ENCODE measurements around the gene IGF2BP1. TPM values are rescaled to one million over a fixed set of nuclear protein-coding genes. Genes with fewer than 3 reads are reported as not detected.
A peak's percentile ranks its signal among the peaks of the same experiment; 100 is the strongest.

IGF2BP1 gene
- total RNA-seq, 1 experiment from 2014 or later: 434 TPM

DNA sequence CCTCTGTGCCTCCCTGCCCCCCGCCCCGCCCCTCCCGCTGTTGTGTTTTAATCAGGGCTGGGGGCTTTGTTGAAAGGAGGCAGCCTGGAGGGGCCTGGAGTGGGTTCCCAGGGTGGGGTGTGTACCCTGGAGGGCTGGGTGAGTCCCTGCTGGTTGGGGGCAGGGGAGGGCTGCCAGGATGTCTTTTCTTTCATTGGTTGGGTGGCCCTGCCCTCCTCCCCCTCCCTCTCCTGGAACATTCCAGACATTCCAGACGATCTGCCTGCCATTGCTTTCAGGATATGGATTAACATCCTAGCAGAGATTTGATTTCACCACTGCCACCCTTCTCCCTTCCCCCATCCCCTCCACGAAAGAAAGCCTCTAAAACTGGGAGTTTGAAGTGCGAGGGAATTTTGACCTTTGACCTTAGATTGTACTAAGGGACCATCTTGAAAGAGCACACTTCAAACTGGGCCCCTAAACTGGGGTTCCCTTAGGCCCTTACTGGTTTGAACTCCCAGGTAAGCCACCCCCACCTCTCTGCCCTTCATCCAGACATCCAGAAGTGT lies 25.3 kb downstream of the IGF2BP1 start:
- Mint-ChIP-seq H3K27me3 (ENCODE audit: low read depth) (no peaks in the 10 kb centered on the region), H3K4me1 (peaks cover 60 to 70% of the 10 kb centered on the region in 2 experiments), H3K4me3 (peak overlapping the region; percentile 46 to 66), H3K27ac (peak overlapping the region; percentile 96 to 99 (median 98)), H3K36me3 (ENCODE audit: insufficient read depth in 1 of 3, low read depth in 3 of 3) (peaks cover 43 to 56% (median 52%) of the 10 kb centered on the region in 3 experiments), H3K9me3 (no peaks in the 10 kb centered on the region)
- Histone ChIP-seq H2BK12ac (ENCODE audit: insufficient read length, low read depth, low read length) (no peak overlapping the region), H3K4me1 (ENCODE audit: insufficient read depth, low read length) (peaks cover 44% of the 10 kb centered on the region), H4K20me1 (ENCODE audit: control insufficient read depth, insufficient read depth, insufficient read length) (no peaks in the 10 kb centered on the region), H2BK120ac (ENCODE audit: low read depth, low read length, poor library complexity, severe bottlenecking) (no peak overlapping the region), H3K9ac (ENCODE audit: extremely low read depth, insufficient read length, low read length) (no peak overlapping the region), H2BK15ac (ENCODE audit: low read depth, low read length) (no peak overlapping the region), H2BK20ac (ENCODE audit: low read depth, low read length, poor library complexity, severe bottlenecking) (peak overlapping the region; percentile 83), H2AK5ac (ENCODE audit: insufficient read length, low read length) (no peak overlapping the region), H3K79me1 (ENCODE audit: insufficient read depth, low read depth, low read length, poor library complexity, severe bottlenecking) (peaks cover 11% of the 10 kb centered on the region), H4K8ac (replicated peaks; ENCODE audit: insufficient read length, low read depth, low read length) (no peak overlapping the region), H4K91ac (ENCODE audit: insufficient read length, low read depth, low read length) (peak overlapping the region; percentile 80), H3K23ac (ENCODE audit: insufficient read length, low read depth, low read length) (no peak overlapping the region), H3K18ac (ENCODE audit: insufficient read length, low read depth, low read length) (no peak overlapping the region), H3K4ac (ENCODE audit: low read depth, low read length) (no peak overlapping the region; the same call in 1 of the 2 replicates), H2BK5ac (ENCODE audit: insufficient read length, low read length) (no peak overlapping the region), H3K27me3 (ENCODE audit: insufficient read depth, low read length) (no peaks in the 10 kb centered on the region), H3K79me2 (ENCODE audit: insufficient read depth, low read length) (peaks cover 35% of the 10 kb centered on the region; the same call in 1 of the 2 replicates), H3K14ac (ENCODE audit: insufficient read depth, low read length) (no peak overlapping the region), H3K56ac (ENCODE audit: insufficient read length, low read depth, low read length) (no peak overlapping the region), H4K5ac (ENCODE audit: insufficient read length, low read depth, low read length) (no peak overlapping the region), H3K9me3 (ENCODE audit: control insufficient read depth, low read depth, low read length) (no peaks in the 10 kb centered on the region), H3K27ac (ENCODE audit: insufficient read length, low read depth, low read length) (peak overlapping the region; percentile 97), H3K4me2 (ENCODE audit: insufficient read depth, insufficient read length, low read length) (peak overlapping the region; percentile 64), H3T11ph (ENCODE audit: low read length) (no peak overlapping the region), H2AFZ (ENCODE audit: low read length) (no peak overlapping the region), H3K23me2 (ENCODE audit: insufficient read length, low read depth, low read length, poor library complexity, severe bottlenecking) (peaks cover 4% of the 10 kb centered on the region)
- peak; percentile 96 for DNase-seq
- TF ChIP-seq, protein P1, sequence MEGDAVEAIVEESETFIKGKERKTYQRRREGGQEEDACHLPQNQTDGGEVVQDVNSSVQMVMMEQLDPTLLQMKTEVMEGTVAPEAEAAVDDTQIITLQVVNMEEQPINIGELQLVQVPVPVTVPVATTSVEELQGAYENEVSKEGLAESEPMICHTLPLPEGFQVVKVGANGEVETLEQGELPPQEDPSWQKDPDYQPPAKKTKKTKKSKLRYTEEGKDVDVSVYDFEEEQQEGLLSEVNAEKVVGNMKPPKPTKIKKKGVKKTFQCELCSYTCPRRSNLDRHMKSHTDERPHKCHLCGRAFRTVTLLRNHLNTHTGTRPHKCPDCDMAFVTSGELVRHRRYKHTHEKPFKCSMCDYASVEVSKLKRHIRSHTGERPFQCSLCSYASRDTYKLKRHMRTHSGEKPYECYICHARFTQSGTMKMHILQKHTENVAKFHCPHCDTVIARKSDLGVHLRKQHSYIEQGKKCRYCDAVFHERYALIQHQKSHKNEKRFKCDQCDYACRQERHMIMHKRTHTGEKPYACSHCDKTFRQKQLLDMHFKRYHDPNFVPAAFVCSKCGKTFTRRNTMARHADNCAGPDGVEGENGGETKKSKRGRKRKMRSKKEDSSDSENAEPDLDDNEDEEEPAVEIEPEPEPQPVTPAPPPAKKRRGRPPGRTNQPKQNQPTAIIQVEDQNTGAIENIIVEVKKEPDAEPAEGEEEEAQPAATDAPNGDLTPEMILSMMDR (conservative IDR thresholded peaks at IDR 0.05): no peak
- WGBS (ENCODE audit: extremely low coverage, insufficient read length, low lambda C conversion rate): no CpG with 5 or more reads among the region's 6 CpGs

Data from H9 (cell line).